Vagina (tissue), 2 donors: ENCODE data around the gene PARD6G.

Experiments
- CTCF ChIP-seq, 3 experiments: fragments of 450-650 bp in 2 of 3; fragments of 200-600 bp in 1 of 3; sonication (generic) in 1 of 3; IDR thresholded peaks; one replicate each; pipeline ENCODE4 v1.5.1; 2017 to 2019; ENCODE audit warnings: antibody characterized with exemption in 3 of 3, mild to moderate bottlenecking in 2 of 3, moderate library complexity in 2 of 3
- POLR2A ChIP-seq, 2 donors: fragments of 450-650 bp; IDR thresholded peaks; one replicate each; pipeline ENCODE4 v1.6.1; 2017; ENCODE audit warnings: antibody characterized with exemption in 2 of 2, mild to moderate bottlenecking in 2 of 2, moderate library complexity in 2 of 2
- POLR2AphosphoS5 ChIP-seq, 2 donors: sonication (generic); formaldehyde crosslinking; IDR thresholded peaks; one replicate each; pipeline ENCODE4 v1.9.0; 2017; ENCODE audit warnings: antibody characterized with exemption in 2 of 2, mild to moderate bottlenecking in 2 of 2, low read depth in 1 of 2; ENCODE audit not compliant: insufficient read depth in 1 of 2

GRCh38 chr18:80135136-80135535 is 112.2 kb downstream of the PARD6G start:
- TF ChIP-seq CTCF (IDR thresholded peaks at IDR 0.05), result no peak
- no peak for TF ChIP-seq POLR2AphosphoS5 (IDR thresholded peaks at IDR 0.05; ENCODE audit: insufficient read depth in 1 of 2, low read depth in 1 of 2)
- no peak for TF ChIP-seq POLR2A (IDR thresholded peaks at IDR 0.05)
